Keratinocyte (primary cell): ENCODE data around the gene LYSMD2. TPM values are rescaled to one million over a fixed set of nuclear protein-coding genes. Genes with fewer than 3 reads are reported as not detected.

ENCODE experiments used
- DNase-seq: peaks from one replicate; pipeline ENCODE4 v3.0.0-alpha.2; 2011; ENCODE audit warnings: low read depth, missing footprints, low spot score
- FAIRE-seq: peaks from 2 replicates; lab custom pipeline; 2011; peaks lifted over from hg19 to GRCh38; lab: Jason Lieb, UNC
- H2AFZ ChIP-seq: 2 replicates; pipeline ENCODE4 v1.6.0; 2012; ENCODE audit warnings: low read length, control low read depth, inconsistent platforms; ENCODE audit not compliant: control insufficient read depth
- H3K27ac ChIP-seq: 2 replicates; pipeline ENCODE4 v1.5.1; 2011; ENCODE audit warnings: low read length; ENCODE audit not compliant: control insufficient read depth, insufficient read depth
- H3K27me3 ChIP-seq: 3 replicates; pipeline ENCODE4 v1.6.0; 2011; ENCODE audit warnings: low read length; ENCODE audit not compliant: control insufficient read depth, insufficient read depth; ENCODE audit errors: extremely low read depth
- H3K36me3 ChIP-seq, 2 experiments: 2 replicates in 1 of 2; 3 replicates in 1 of 2; pipeline ENCODE4 v1.5.1; 2011; ENCODE audit warnings: low read length in 2 of 2, mild to moderate bottlenecking in 1 of 2; ENCODE audit not compliant: control insufficient read depth in 2 of 2, insufficient read depth in 2 of 2; ENCODE audit errors: extremely low read depth in 1 of 2
- H3K4me1 ChIP-seq: 3 replicates; pipeline ENCODE4 v1.5.1; 2011; ENCODE audit warnings: low read length; ENCODE audit not compliant: control insufficient read depth, insufficient read depth; ENCODE audit errors: extremely low read depth
- H3K4me2 ChIP-seq: 3 replicates; pipeline ENCODE4 v1.6.0; 2011; ENCODE audit warnings: low read depth, low read length; ENCODE audit not compliant: control insufficient read depth, insufficient read depth; ENCODE audit errors: extremely low read depth
- H3K4me3 ChIP-seq, 3 experiments: fragments of 200-600 bp in 1 of 3; sonication (generic) in 1 of 3; 2 replicates in 2 of 3; 3 replicates in 1 of 3; pipeline ENCODE4 v1.5.1; 2011 to 2016; ENCODE audit warnings: low read length in 3 of 3, mild to moderate bottlenecking in 3 of 3, control low read depth in 2 of 3, inconsistent platforms in 1 of 3, low read depth in 1 of 3, mixed read lengths in 1 of 3, mixed run types in 1 of 3, moderate library complexity in 1 of 3; ENCODE audit not compliant: control insufficient read depth in 2 of 3, insufficient read depth in 2 of 3; ENCODE audit errors: extremely low read depth in 1 of 3
- H3K79me2 ChIP-seq: 2 replicates; pipeline ENCODE4 v1.6.0; 2012; ENCODE audit warnings: low read length; ENCODE audit not compliant: control insufficient read depth, insufficient read depth
- H3K9ac ChIP-seq: 3 replicates; pipeline ENCODE4 v1.6.0; 2011; ENCODE audit warnings: low read length; ENCODE audit not compliant: control insufficient read depth, insufficient read depth; ENCODE audit errors: extremely low read depth
- H3K9me1 ChIP-seq: 3 replicates; pipeline ENCODE4 v1.6.0; 2011; ENCODE audit warnings: low read length; ENCODE audit not compliant: control insufficient read depth, insufficient read depth; ENCODE audit errors: extremely low read depth
- H3K9me3 ChIP-seq: 2 replicates; pipeline ENCODE4 v1.5.1; 2012; ENCODE audit warnings: low read depth, low read length; ENCODE audit not compliant: control insufficient read depth
- H4K20me1 ChIP-seq: 3 replicates; pipeline ENCODE4 v1.6.0; 2011; ENCODE audit warnings: low read length; ENCODE audit not compliant: control insufficient read depth, insufficient read depth; ENCODE audit errors: extremely low read depth
- EZH2 ChIP-seq: IDR thresholded peaks from one replicate; pipeline ENCODE4 v1.6.1; 2012; ENCODE audit warnings: inconsistent platforms, mild to moderate bottlenecking, low read length, moderate library complexity
- dilution Hi-C: fragments of 300-500 bp; cut with MboI; formaldehyde crosslinking; loops from one replicate; pipeline ENCODE4 v1.7.0; 2020; ENCODE audit warnings: low sequenced_read_pairs; ENCODE audit not compliant: extremely low pct_ligation_motif_present
- polyA plus RNA-seq, 5 experiments: library from polyadenylated mRNA; depleted of rRNA in 3 of 5; stranded (reverse) in 3 of 5; stranded (forward) in 1 of 5; unstranded in 1 of 5; fragments of >200 nt; gene quantifications; 1 replicate in 1 of 5; 2 replicates in 3 of 5; 3 replicates in 1 of 5; pipeline versions ENCODE4 v1.2.1 to v1.2.3, GENCODE V29; 2011 to 2012; ENCODE audit warnings: missing spikeins in 2 of 5, low read depth in 1 of 5, low replicate concordance in 1 of 5
- TF ChIP-seq, protein P1 (sequence below), 3 experiments: IDR thresholded peaks in 1 of 3; conservative IDR thresholded peaks in 1 of 3; optimal IDR thresholded peaks in 1 of 3; 2 replicates in 2 of 3; 3 replicates in 1 of 3; pipeline versions ENCODE3 to v1.5.1; 2011; ENCODE audit warnings: low read length in 3 of 3, mild to moderate bottlenecking in 3 of 3, moderate library complexity in 2 of 3, control low read depth in 1 of 3, inconsistent platforms in 1 of 3; ENCODE audit not compliant: insufficient read depth in 2 of 3; ENCODE audit errors: extremely low read depth in 1 of 3

Gene LYSMD2
- polyA plus RNA-seq, 1 donor (not counting 4 experiments of a cell fraction or from before 2014, with no cell fraction given), result 12.7 TPM

DNA sequence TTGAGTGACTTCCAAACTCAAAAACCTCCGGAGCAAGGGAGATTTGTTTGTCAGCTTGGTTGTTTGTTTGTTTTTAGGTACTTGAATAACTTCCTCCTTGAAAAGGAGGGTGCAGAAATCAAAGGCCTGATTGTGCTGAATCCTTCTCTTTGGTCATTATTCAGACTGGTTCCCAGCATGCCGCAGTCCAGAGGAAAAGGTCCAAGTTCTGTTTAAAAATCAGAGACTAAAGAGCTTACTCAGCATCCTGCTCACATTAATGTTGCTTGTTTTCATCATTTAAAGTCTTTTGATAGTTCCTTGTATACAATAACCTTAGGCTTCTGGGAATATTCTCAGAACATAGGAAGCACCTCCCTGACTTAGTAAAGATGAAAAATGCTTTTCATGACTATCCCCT lies 57.1 kb downstream of the LYSMD2 start:
- H4K20me1 ChIP-seq, result no peaks in the 10 kb centered on the region
- peaks cover 3% of the 10 kb centered on the region for H3K4me1 ChIP-seq
- H3K36me3 ChIP-seq, result no peaks in the 10 kb centered on the region
- DNase-seq (no peak), FAIRE-seq (no peak)
- H3K27me3 ChIP-seq, result peaks cover 12% of the 10 kb centered on the region
- no peak overlapping the region for H2AFZ ChIP-seq
- H3K4me2 ChIP-seq, result no peak overlapping the region
- TF ChIP-seq, protein P1, sequence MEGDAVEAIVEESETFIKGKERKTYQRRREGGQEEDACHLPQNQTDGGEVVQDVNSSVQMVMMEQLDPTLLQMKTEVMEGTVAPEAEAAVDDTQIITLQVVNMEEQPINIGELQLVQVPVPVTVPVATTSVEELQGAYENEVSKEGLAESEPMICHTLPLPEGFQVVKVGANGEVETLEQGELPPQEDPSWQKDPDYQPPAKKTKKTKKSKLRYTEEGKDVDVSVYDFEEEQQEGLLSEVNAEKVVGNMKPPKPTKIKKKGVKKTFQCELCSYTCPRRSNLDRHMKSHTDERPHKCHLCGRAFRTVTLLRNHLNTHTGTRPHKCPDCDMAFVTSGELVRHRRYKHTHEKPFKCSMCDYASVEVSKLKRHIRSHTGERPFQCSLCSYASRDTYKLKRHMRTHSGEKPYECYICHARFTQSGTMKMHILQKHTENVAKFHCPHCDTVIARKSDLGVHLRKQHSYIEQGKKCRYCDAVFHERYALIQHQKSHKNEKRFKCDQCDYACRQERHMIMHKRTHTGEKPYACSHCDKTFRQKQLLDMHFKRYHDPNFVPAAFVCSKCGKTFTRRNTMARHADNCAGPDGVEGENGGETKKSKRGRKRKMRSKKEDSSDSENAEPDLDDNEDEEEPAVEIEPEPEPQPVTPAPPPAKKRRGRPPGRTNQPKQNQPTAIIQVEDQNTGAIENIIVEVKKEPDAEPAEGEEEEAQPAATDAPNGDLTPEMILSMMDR (optimal IDR thresholded peaks at IDR 0.05 in 1 of 3, IDR thresholded peaks at IDR 0.05 in 1 of 3, conservative IDR thresholded peaks at IDR 0.05 in 1 of 3; ENCODE audit: extremely low read depth in 1 of 3, insufficient read depth in 2 of 3, low read length in 3 of 3), result no peak
- no peak for TF ChIP-seq EZH2
- H3K27ac ChIP-seq, result no peak overlapping the region
- H3K9me1 ChIP-seq, result no peaks in the 10 kb centered on the region
- dilution Hi-C loops, result no loop called here
- no peak overlapping the region for H3K4me3 ChIP-seq
- H3K9me3 ChIP-seq, result no peaks in the 10 kb centered on the region
- no peak overlapping the region for H3K9ac ChIP-seq
- H3K79me2 ChIP-seq, result no peaks in the 10 kb centered on the region

GRCh38 chr15:51678096-51678495 lies 59.4 kb downstream of the LYSMD2 start:
- Histone ChIP-seq H3K4me3 (no peak overlapping the region), H3K36me3 (no peaks in the 10 kb centered on the region), H3K4me1 (peaks cover 3% of the 10 kb centered on the region), H2AFZ (no peak overlapping the region), H3K27ac (no peak overlapping the region), H3K4me2 (no peak overlapping the region), H3K9me1 (no peaks in the 10 kb centered on the region), H3K27me3 (peaks cover 6% of the 10 kb centered on the region), H3K9me3 (no peaks in the 10 kb centered on the region), H3K79me2 (no peaks in the 10 kb centered on the region), H3K9ac (no peak overlapping the region), H4K20me1 (no peaks in the 10 kb centered on the region)
- TF ChIP-seq, protein P1 (optimal IDR thresholded peaks at IDR 0.05 in 1 of 3, IDR thresholded peaks at IDR 0.05 in 1 of 3, conservative IDR thresholded peaks at IDR 0.05 in 1 of 3; ENCODE audit: extremely low read depth in 1 of 3, insufficient read depth in 2 of 3, low read length in 3 of 3), result no peak
- no peak for TF ChIP-seq EZH2
- dilution Hi-C loops, result no loop called here
- FAIRE-seq (no peak), DNase-seq (no peak)
